Astrocyte of the cerebellum (primary cell): ENCODE results near the gene FZD2.
"Not testable (repeated sequence)": the region's sequence is repeated elsewhere in the genome, so short reads cannot be mapped to it uniquely, and the experiment has no call there.

Experiments
- DNase-seq: peaks from one replicate; pipeline ENCODE4 v3.0.0-alpha.2; 2011; ENCODE audit warnings: low read depth
- H3K4me3 ChIP-seq: 2 replicates; pipeline ENCODE4 v1.5.1; 2011; ENCODE audit warnings: mild to moderate bottlenecking, low read depth, low read length, moderate library complexity
- CTCF ChIP-seq: IDR thresholded peaks from 2 replicates; pipeline ENCODE4 v1.5.1; 2012; ENCODE audit warnings: low read length, low read depth, moderate library complexity, mild to moderate bottlenecking; ENCODE audit errors: missing control alignments
- in situ Hi-C: cut with HindIII; loops from 2 replicates; pipeline ENCODE4 v1.10.0; 2017; ENCODE audit warnings: low sequenced_read_pairs

Gene FZD2

GRCh38 chr17:44564429-44564828, 7.1 kb downstream of the FZD2 start:
- H3K4me3 ChIP-seq, result no peak overlapping the region
- DNase-seq, result no peak
- in situ Hi-C loops, result no loop called here
- no peak for TF ChIP-seq CTCF

GRCh38 chr17:44565866-44566443, 8.7 kb downstream of the FZD2 start:
- in situ Hi-C loops, result no loop called here
- DNase-seq, result no peak
- no peak overlapping the region for H3K4me3 ChIP-seq
- peak; percentile 39 for TF ChIP-seq CTCF

GRCh38 chr17:44568311-44568944, 11.1 kb downstream of the FZD2 start:
- DNase-seq, in situ Hi-C loops, H3K4me3 ChIP-seq: not testable (repeated sequence)

- in situ Hi-C loops, result no loop called here
- no peak for TF ChIP-seq CTCF
- no peak overlapping the region for H3K4me3 ChIP-seq
These were observed 11.9 kb downstream of the FZD2 start for GRCh38 chr17:44568945-44569858.

GRCh38 chr17:44572801-44573200, 15.5 kb downstream of the FZD2 start:
- DNase-seq, result no peak
- H3K4me3 ChIP-seq, result no peak overlapping the region
- in situ Hi-C loops, result no loop called here
- no peak for TF ChIP-seq CTCF

More at GRCh38 chr17:44568945-44569858, 11.9 kb downstream of the FZD2 start:
- DNase-seq, result no peak

- no peak for DNase-seq
- no peak for TF ChIP-seq CTCF
- in situ Hi-C loops, result no loop called here
- no peak overlapping the region for H3K4me3 ChIP-seq
These were observed 18.1 kb downstream of the FZD2 start for GRCh38 chr17:44575403-44575802.
